Lower leg skin (tissue), 4 donors: ENCODE measurements around the gene TULP4. TPM values are rescaled to one million over a fixed set of nuclear protein-coding genes. Genes with fewer than 3 reads are reported as not detected.
"Not testable (repeated sequence)": the region's sequence is repeated elsewhere in the genome, so short reads cannot be mapped to it uniquely, and the experiment has no call there.

Source experiments
- DNase-seq, 2 donors: peaks; one replicate each; pipeline ENCODE4 v3.0.0-alpha.2; 2019; ENCODE audit warnings: low spot score in 2 of 2
- H3K4me3 ChIP-seq: fragments of 200-600 bp; sonication (generic); 2 replicates; pipeline ENCODE4 v1.5.1; 2017; ENCODE audit warnings: mild to moderate bottlenecking, low read depth; ENCODE audit not compliant: poor library complexity, severe bottlenecking
- POLR2A ChIP-seq, 2 donors: fragments of 450-650 bp; IDR thresholded peaks; one replicate each; pipeline ENCODE4 v1.6.1; 2016 to 2017; ENCODE audit warnings: antibody characterized with exemption in 2 of 2, mild to moderate bottlenecking in 1 of 2, moderate library complexity in 1 of 2
- WGBS, 2 donors: methylation state at CpG; one replicate each; pipeline ENCODE4 v1.1.5; 2018; 5-methylcytosine and 5-hydroxymethylcytosine counted together
- intact Hi-C: fragments of 100-400 bp; cut with DNase I; formaldehyde crosslinking; loops from one replicate; pipeline ENCODE4 v1.15.0; 2023; ENCODE audit warnings: low total_unique reads
- total RNA-seq, 4 donors: library from RNA; depleted of rRNA; stranded (reverse); fragments of >200 nt; gene quantifications; one replicate each; pipeline ENCODE4 v1.1.0, GENCODE V29; 2016
- TF ChIP-seq, protein P1 (sequence below), 3 donors: fragments of 450-650 bp; IDR thresholded peaks; one replicate each; pipeline ENCODE4 v1.5.1; 2016; ENCODE audit warnings: antibody characterized with exemption in 3 of 3, mild to moderate bottlenecking in 3 of 3, moderate library complexity in 2 of 3

The TULP4 gene
- total RNA-seq, 4 donors from 2014 or later, result 141 to 198 (median 148) TPM

DNA sequence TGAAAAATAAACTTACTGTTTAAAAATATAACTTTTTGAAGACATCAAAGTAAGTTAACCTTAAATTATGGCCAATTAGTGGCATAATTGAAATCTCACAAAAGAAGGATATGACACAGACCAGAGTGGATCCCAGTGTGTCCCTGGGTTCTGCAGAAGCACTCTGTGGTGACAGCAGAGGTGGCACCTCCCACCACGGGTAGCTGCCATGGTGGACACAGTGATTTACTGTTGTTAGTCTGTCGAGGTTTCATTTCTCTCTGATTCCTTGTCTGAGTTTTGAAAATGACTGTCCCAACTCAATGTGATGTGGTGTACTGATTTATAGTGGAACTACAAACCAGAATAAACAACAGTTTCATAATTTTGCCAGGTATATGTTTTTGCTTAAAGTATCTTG, 76.5 kb downstream of the TULP4 start:
- TF ChIP-seq POLR2A (IDR thresholded peaks at IDR 0.05), result no peak
- TF ChIP-seq, protein P1, sequence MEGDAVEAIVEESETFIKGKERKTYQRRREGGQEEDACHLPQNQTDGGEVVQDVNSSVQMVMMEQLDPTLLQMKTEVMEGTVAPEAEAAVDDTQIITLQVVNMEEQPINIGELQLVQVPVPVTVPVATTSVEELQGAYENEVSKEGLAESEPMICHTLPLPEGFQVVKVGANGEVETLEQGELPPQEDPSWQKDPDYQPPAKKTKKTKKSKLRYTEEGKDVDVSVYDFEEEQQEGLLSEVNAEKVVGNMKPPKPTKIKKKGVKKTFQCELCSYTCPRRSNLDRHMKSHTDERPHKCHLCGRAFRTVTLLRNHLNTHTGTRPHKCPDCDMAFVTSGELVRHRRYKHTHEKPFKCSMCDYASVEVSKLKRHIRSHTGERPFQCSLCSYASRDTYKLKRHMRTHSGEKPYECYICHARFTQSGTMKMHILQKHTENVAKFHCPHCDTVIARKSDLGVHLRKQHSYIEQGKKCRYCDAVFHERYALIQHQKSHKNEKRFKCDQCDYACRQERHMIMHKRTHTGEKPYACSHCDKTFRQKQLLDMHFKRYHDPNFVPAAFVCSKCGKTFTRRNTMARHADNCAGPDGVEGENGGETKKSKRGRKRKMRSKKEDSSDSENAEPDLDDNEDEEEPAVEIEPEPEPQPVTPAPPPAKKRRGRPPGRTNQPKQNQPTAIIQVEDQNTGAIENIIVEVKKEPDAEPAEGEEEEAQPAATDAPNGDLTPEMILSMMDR (IDR thresholded peaks at IDR 0.05), result no peak
- DNase-seq, result no peak
- 44 to 50% methylated on average over 2 of the region's 2 CpGs for WGBS, 2 donors
- H3K4me3 ChIP-seq, result no peak overlapping the region
- intact Hi-C loops, result no loop called here

DNA sequence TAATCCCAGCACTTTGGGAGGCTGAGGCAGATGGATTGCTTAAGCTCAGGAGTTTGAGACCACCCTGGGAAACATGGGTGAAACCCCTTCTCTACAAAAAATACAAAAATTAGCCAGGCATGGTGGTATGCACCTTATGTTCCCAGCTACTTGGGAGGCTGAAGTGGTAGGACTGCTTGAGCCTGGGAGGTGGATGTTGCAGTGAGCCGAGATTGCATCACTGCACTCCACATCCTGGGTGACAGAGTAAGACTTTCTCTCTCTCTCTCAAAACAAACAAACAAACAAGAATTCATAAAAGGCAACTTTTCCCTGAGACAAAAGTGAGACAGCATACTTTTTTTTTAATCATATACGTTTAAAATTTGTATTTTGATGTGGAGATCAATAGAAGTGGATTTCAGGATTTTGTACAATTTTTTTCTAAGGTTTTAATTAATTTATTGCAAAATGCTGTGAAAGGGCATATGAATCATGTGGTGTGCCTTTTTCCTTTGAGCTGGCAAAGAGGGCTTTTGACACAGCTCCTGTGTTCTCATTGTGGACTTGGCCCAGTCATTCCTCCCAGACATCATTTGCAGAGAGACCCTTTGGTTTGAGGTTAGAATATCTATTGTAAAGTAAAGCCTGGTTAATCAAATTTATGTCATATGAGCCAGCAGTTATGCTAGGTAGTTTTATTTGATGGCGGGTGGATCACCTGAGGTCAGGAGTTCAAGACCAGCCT, 77.1 kb downstream of the TULP4 start:
- TF ChIP-seq, protein P1 (IDR thresholded peaks at IDR 0.05), result no peak
- 92 to 97% methylated on average over 3 of the region's 3 CpGs for WGBS, 2 donors

DNA sequence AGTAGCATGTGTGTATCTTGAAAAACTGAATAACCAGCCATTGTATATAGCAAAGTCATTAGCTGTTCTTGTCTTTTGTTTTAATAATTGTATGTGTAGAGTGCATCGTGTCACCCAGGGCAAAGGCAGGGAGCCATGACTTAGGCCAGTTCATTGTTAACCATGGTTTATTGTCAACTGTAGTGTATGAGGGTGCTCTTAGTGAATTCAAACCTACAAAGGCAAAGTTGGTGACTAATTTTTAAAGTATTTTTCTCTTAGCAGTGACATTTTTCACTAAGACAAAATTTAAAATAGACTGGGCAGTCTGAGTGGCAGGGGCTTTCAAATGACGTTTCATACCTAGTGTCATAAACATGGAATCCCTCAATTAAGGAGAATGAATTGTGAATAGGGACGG, 79.0 kb downstream of the TULP4 start:
- 95 to 97% methylated on average over 3 of the region's 3 CpGs for WGBS, 2 donors
- intact Hi-C loops, result no loop called here
- H3K4me3 ChIP-seq, result no peak overlapping the region
- DNase-seq, result no peak
- TF ChIP-seq, protein P1 (IDR thresholded peaks at IDR 0.05), result no peak
- no peak for TF ChIP-seq POLR2A (IDR thresholded peaks at IDR 0.05)

More for the DNA sequence above, 77.1 kb downstream of the TULP4 start:
- intact Hi-C loops, result no loop called here
- no peak for DNase-seq
- H3K4me3 ChIP-seq, result no peak overlapping the region

DNA sequence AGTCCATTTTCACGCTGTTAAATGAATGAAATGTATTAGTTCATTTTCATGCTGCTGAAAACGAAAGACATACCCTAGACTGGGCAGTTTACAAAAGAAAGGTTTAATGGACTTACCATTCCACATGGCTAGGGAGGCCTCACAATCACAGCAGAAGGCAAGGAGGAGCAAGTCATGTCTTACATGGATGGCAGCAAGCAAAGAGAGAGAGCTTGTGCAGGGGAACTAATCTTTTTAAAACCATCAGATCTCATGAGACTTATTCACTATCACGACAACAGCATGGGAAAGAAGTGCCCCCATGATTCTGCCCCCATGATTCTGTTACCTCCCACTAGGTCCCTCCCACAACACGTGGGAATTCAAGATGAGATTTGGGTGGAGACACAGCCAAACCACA, 79.7 kb downstream of the TULP4 start:
- H3K4me3 ChIP-seq, DNase-seq, intact Hi-C loops: not testable (repeated sequence)
- WGBS, 2 donors, result 93 to 95% methylated on average over 4 of the region's 4 CpGs

DNA sequence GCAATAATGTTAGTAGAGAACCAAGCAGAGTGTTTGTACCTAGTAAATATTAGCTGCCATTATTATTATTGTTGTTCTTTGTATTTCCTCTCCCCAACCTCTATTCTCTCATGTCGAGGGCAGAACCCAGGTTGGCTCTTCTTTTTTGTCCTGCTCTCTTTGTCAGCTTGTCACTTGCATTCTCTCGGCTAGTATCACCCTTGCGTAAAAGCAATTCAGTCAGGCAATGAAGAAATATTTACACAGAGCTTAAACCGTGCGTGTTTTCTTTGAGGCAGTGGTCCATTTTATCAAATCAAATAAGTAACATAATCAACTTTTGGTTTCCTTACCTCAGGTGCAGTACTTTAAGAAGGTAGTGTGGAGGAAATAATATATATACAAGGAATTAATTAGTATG, 83.9 kb downstream of the TULP4 start:
- TF ChIP-seq POLR2A (IDR thresholded peaks at IDR 0.05), result no peak
- TF ChIP-seq, protein P1 (IDR thresholded peaks at IDR 0.05), result no peak
- no peak overlapping the region for H3K4me3 ChIP-seq
- DNase-seq, result no peak
- intact Hi-C loops, result no loop called here
- 73 to 77% methylated on average over 5 of the region's 5 CpGs for WGBS, 2 donors

DNA sequence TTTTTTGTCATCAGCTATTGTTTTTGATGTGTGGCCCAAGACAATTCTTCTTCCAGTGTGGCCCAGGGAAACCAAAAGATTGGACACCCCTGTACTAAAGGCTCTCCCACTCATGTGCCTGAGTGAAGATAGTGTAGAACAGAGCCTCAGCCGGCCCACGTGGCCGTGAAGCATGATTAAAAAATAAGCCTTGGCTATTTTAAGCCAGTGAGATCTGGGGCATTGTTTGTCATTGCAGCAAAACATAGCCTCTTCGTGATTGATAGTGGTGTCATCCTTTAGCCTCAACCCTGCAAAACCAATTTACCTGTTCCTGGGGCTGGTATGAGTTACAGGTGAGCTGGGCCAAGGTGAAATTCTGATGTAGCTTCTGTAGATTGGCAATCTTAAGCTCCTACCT, 85.3 kb downstream of the TULP4 start:
- WGBS, 2 donors, result 92 to 95% methylated on average over 4 of the region's 4 CpGs
- no peak for TF ChIP-seq POLR2A (IDR thresholded peaks at IDR 0.05)
- TF ChIP-seq, protein P1 (IDR thresholded peaks at IDR 0.05), result no peak
- intact Hi-C loops, result no loop called here
- DNase-seq, result no peak
- H3K4me3 ChIP-seq, result no peak overlapping the region
